Nephron (organoid): ENCODE results near the gene PMM1.

Experiments used
- H3K27ac Mint-ChIP-seq, 3 experiments: 2 replicates each; pipeline ENCODE4 v1.8.0; 2020; ENCODE audit warnings: mixed read lengths in 3 of 3, mild to moderate bottlenecking in 2 of 3, moderate library complexity in 1 of 3
- H3K27me3 Mint-ChIP-seq: 2 replicates; pipeline ENCODE4 v1.8.0; 2021; ENCODE audit warnings: low read depth, mild to moderate bottlenecking, moderate library complexity, mixed read lengths
- H3K36me3 Mint-ChIP-seq: 2 replicates; pipeline ENCODE4 v1.8.0; 2020; ENCODE audit warnings: low read depth, mixed read lengths
- H3K4me1 Mint-ChIP-seq: 2 replicates; pipeline ENCODE4 v1.8.0; 2020; ENCODE audit warnings: mixed read lengths
- H3K4me3 Mint-ChIP-seq, 3 experiments: 2 replicates each; pipeline ENCODE4 v1.8.0; 2020; ENCODE audit warnings: mild to moderate bottlenecking in 3 of 3, mixed read lengths in 3 of 3, moderate library complexity in 2 of 3
- H3K9me3 Mint-ChIP-seq: 2 replicates; pipeline ENCODE4 v1.8.0; 2020; ENCODE audit warnings: mixed read lengths
- TF ChIP-seq, protein P1 (sequence below), 3 experiments: fragments of 200-600 bp; sonication (generic); IDR thresholded peaks; one replicate each; pipeline ENCODE4 v1.5.0; 2021; ENCODE audit warnings: antibody characterized with exemption in 3 of 3; ENCODE audit not compliant: unreplicated experiment in 3 of 3

Gene PMM1

DNA sequence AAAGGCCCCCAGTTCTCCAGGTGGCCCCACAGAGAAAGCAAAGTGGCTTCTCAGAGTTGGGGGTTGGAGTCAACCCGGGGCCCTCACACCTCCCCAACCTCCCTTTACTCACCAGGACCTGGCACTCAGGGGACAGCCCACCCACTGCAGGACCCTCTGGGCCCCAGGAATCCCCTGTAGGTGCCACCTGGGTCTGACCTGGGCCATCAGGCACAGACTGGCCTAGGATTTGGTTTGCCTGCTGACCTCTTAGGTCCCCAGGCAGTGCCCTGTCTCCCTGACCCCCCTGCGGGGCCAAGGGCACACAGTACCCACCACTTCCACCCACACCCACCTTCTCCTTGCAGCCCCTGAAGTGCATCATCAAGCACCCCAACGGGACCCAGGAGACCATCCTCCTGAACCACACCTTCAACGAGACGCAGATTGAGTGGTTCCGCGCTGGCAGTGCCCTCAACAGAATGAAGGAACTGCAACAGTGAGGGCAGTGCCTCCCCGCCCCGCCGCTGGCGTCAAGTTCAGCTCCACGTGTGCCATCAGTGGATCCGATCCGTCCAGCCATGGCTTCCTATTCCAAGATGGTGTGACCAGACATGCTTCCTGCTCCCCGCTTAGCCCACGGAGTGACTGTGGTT is 61.4 kb downstream of the PMM1 start:
- TF ChIP-seq, protein P1, sequence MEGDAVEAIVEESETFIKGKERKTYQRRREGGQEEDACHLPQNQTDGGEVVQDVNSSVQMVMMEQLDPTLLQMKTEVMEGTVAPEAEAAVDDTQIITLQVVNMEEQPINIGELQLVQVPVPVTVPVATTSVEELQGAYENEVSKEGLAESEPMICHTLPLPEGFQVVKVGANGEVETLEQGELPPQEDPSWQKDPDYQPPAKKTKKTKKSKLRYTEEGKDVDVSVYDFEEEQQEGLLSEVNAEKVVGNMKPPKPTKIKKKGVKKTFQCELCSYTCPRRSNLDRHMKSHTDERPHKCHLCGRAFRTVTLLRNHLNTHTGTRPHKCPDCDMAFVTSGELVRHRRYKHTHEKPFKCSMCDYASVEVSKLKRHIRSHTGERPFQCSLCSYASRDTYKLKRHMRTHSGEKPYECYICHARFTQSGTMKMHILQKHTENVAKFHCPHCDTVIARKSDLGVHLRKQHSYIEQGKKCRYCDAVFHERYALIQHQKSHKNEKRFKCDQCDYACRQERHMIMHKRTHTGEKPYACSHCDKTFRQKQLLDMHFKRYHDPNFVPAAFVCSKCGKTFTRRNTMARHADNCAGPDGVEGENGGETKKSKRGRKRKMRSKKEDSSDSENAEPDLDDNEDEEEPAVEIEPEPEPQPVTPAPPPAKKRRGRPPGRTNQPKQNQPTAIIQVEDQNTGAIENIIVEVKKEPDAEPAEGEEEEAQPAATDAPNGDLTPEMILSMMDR (IDR thresholded peaks at IDR 0.05; ENCODE audit: unreplicated experiment in 3 of 3), result no peak
- Mint-ChIP-seq H3K27ac (peak overlapping the region in 2 of 3 experiments; percentile 4 to 21), H3K27me3 (no peaks in the 10 kb centered on the region), H3K4me1 (no peaks in the 10 kb centered on the region), H3K4me3 (no peak overlapping the region), H3K36me3 (peaks cover 34% of the 10 kb centered on the region), H3K9me3 (no peaks in the 10 kb centered on the region)
